ENCODE results near the gene CALN1.

- TF ChIP-seq POLR2AphosphoS5 (IDR thresholded peaks at IDR 0.05) (no peak), CTCF (IDR thresholded peaks at IDR 0.05; ENCODE audit: poor library complexity, severe bottlenecking) (no peak), EP300 (conservative IDR thresholded peaks at IDR 0.05; ENCODE audit: poor library complexity, severe bottlenecking) (no peak), REST (IDR thresholded peaks at IDR 0.05; ENCODE audit: borderline replicate concordance) (no peak)
Observed at GRCh38 chr7:72268090-72268489, 144.0 kb downstream of the CALN1 start.

Measured in neural cell (in vitro differentiated cells).